NCI-H446 (cell line): Measurements from ENCODE around the gene PNKD.

Source experiments
- DNase-seq, 2 experiments: peaks; one replicate each; lab custom pipeline; 2025; lab: John Stamatoyannopoulos, UW

Gene PNKD

DNA sequence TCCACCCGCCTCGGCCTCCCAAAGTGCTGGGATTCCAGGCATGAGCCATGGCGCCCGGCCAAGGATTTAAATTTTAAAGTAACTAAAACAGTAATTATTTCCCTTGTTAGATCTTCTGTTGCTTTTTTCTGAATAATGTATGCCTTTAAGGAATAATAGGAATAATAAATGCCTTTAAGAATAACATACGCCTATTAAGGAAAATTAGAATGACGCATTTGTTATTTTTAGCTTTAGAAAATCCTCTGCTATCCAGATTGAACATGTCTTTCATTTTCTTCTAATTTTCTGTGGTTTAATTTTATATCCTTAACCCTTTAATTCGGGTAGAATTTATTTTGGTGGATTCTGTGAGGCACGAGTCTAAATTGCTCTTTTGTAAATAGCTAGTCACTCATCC lies 45.1 kb downstream of the PNKD start:
- DNase-seq, result no peak

DNA sequence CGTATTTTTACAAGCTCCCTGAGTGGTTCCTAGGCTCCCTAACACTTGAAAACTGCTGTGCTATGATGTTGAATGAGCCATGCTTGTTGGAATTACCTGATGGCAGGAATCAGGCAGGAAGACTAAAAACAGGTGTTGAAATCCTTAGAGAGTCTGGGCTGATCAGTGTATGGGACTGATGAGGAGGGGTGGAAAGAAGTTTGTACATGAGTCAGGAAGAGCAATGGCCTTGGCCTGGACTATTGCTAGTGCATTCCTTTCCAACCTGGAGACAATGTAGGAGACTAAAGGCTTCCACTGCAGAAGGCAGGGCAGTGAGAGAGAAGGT lies 46.9 kb downstream of the PNKD start:
- DNase-seq, result no peak

DNA sequence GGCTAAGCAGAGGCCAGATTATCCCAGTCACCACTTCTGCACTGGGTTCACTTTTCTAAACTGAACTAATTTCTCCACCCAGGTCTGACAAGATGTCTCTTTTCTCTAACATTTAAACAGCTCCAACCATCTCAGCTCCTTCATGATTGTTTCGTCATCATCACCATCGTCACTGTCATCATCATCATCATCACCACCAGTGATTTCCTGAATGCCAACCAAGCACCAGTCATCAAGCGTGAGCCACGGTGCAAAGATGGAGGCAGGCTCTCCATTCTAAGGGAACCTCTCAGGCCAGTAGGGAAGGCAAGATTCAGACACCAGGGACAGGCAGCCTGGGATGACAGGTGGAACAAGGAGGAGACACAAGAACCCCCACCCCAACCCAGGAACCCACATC lies 47.5 kb downstream of the PNKD start:
- no peak for DNase-seq

DNA sequence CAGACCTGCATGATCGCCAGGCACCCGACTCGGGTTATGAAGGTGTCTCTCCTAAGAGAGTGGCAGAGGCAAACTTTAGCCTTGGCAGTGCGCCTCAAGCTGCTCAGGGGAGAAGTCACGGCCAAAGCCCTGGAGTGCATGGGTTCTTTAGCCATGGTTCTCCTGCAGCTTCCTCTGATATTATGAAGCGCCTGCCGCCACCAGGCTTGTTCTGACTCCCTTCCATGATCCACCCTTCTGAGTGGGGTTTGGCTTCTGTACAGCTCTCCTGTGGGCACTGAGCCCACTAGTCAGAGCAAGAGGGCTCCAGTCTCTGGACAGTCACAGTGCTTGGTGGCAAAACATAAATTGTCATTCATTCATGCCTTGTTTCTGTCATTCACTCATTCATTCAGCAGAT lies 47.9 kb downstream of the PNKD start:
- no peak for DNase-seq

DNA sequence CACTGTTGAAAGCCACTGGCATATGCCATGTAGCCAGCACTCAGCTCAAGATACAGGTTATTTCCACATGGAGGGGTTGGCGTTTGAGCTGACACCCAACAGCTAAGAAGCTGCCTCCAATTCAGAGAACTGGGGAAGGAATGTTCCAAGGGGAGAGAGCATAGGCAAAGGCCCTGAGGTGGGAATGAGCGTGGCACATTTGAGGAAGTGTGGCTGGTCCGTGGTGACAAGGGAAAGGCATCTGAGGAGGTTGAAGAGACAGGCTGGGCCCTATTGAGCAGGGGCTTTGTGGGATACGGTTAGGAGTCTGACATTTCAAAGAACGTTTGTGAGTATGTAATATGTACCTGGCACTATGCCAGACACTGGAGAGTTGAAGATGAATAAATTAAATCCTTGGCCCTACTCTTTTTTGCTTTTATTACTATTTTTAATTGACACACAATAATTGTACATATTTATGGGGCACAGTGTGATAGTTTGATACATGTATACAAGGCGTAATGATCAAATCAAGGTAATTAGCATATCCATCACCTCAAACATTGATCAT lies 49.6 kb downstream of the PNKD start:
- no peak for DNase-seq

DNA sequence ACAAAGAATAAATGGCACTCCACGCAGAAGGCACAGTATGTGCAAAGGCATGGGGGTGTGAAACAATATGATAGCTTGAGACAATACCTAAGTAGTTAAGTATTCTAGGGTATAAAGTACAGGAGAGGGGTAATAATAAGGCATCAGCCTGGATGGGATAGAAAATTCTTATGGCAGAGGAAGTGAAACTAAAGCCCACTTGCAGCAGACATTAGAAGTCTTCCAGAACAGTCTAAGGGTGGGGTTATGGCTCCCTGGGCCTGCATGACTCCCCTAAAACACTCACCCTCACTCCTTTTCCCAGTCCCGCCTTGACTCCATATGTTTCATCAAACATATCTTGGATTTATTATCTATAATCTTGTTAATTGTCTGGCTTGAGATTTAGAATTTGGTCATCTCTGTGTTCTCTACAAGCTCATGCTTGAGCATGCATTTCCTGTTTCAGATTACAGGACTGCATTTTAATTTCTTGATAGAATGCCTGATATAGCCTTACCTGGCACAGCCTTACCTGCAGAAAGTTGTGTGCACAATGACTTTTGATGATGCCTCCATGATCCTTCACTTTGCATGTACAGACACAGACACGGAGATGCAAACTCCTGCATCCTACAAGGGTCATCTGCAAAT lies 50.5 kb downstream of the PNKD start:
- no peak for DNase-seq

DNA sequence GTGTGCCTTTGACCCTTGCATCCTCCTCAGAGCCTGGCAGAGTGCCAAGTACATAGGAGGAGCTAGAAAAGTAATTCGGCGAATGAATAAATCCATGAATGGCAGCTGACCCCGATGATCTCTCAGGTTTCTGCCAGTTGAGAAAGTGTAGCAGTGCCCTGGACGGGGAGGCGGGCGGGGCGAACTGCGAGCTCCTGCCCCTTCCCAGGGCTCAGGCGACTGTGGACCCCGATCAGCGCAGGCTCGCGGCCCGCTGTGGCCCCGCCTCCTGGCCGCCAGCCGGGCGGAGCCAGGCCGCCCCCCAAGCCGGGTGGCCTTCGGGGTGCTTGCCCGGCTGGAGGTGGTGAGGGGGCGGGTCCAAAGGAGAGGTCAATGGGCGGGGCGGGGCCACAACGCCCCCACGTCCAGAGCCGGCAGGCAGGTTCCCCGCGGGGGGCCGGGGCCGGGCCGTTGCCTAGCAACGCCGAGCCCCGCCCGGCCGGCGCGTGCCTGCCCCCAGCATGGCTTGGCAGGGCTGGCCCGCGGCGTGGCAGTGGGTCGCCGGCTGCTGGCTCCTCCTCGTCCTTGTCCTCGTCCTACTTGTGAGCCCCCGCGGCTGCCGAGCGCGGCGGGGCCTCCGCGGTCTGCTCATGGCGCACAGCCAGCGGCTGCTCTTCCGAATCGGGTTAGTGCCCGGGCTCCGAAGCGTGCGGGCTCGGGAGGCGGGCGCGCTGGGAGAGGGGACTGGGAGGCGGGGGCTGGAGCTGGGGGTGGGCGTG lies 52.6 kb downstream of the PNKD start:
- DNase-seq, result peak; percentile 31 to 80

DNA sequence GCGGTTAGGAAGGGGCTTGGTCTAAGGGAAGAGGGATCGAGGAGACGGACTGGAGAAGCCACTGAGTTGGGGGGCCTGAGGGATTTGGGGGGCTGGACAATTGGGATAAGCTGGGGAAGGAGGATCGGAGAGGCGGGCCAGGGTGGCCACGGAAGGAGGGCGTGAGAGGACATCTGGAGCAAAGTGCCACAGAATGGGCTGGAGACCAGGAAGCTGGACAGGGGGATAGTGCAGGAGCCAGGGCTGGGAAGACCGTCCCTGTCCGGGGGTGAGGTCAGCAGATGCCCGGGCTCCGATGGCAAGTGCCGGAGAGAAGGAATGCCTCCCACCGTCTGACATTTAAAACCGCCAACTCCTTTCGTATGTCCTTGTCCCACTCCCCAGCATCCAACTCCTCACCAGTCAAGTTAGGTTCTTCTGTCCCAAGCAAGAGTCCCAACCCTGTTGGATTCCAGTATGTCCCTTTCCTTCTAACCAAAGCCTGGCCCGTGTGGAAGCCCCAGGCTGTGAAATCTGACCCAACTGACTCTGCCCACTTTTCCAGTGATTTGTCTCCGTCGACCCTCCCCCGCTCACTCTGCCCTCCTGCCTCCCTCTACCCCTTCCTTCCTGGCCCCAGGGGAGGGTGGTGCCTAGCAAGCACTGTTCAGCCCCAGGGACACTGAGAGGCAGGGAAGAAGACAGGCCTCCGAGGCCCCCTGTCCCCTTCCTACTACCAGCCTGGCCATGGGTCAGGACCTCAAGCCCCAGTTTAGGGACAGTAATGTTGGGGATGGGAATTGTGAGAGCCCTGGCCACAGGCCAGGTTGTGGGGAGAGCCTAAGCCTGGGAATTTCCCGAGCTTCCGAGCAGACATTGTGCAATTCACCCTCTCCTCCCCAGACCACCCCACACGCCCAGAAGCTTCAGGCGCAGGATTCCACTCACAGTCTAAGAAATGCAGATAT lies 53.5 kb downstream of the PNKD start:
- no peak for DNase-seq

DNA sequence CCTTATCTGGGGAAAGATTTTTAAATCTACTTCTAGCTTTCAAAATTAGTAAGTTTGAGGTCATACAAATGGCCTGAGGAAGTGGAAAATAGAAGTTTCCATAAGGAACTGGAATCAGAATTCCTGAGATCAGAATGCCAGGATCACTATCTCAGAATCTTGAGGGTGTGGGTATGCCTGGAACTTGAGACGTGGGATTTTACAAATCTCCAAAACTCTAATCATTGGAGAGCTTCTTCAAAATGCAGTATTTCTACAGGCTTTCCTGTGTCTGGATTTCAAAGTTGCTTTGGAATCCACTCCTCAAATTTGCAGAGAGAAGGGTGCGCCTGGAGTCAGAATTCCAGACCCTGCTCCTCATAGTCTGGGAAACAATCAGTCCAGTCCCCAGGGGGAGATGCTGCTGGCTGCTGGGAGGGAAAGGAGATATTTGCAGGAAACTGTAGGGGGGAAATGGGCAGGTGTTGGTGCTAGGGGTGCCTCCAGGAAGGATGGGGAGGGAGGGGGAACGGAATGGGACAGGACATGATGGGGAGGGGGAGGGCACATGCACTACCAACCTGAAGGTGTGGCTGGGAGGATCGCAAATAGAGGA lies 55.3 kb downstream of the PNKD start:
- DNase-seq, result no peak

DNA sequence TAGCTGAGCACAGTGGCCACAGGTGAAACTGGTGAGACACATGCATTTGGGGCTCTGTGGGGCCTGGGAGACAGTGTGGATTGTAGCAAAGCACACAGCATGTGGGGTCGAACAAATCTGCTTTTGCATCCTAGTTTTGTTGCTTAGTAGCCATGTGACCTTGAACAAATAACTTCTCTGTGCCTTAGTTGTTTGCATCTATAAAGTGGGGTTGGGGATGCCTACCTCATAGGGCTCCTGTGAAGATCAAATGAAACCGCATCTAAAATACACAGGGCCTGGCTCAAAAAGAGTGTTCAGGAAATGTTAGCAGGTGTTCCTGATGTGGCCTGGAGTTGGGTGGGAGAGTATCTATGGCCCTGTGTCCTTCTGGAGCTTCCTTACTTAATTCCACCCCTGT lies 56.0 kb downstream of the PNKD start:
- DNase-seq, result no peak

DNA sequence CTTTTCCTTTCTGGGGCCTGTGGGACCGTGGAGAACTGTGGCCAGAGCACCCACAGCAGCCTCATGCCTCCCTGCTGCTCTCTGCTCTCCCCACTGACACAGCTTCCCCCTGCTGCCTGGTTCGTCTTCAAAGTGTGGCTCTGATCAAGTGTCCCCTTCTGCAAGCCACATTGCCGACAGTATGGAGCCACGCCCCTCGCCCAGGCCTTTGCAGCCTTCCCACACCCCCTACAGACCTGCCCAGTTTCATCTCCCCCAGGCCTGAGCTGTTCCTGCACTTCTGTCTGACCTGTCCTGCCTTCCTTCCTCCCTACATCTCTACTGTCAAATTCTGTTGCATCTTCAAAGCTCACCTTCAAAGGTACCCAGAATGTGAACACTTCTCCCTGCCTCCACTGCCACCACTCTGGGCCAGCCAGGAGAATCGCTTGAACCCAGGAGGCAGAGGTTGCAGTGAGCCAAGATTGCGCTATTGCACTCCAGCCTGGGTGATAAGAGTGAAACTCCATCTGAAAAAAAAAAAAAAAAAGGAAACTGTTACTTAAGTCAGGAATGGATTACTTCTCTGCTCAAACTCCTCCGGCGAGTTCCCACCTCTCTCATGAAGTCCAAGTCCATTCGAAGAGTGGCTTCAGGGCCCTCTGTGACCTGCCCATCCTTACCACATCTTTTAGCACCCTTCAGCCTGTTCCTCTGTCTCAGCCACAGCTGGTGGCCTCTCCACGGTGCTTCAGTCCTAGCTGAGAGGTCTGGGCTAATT lies 57.3 kb downstream of the PNKD start:
- no peak for DNase-seq

DNA sequence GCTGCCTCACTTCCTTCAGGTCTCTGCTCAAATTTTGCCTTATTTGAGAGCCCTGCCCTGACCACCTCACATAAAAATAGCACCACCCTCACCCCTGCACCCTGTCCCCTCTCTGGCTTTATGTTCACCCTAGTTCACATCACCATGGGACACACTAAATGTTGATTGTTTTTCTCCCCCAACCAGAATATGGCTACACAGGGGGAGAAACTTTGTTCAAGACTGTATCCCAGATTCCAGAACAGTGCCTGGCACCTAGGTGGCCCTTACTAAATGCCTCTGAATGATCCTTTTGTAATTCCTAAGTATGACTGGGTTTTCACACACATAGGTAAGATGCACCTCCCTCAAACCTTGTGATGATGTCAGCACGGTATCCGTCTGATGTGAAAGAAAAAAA lies 58.0 kb downstream of the PNKD start:
- DNase-seq, result no peak

DNA sequence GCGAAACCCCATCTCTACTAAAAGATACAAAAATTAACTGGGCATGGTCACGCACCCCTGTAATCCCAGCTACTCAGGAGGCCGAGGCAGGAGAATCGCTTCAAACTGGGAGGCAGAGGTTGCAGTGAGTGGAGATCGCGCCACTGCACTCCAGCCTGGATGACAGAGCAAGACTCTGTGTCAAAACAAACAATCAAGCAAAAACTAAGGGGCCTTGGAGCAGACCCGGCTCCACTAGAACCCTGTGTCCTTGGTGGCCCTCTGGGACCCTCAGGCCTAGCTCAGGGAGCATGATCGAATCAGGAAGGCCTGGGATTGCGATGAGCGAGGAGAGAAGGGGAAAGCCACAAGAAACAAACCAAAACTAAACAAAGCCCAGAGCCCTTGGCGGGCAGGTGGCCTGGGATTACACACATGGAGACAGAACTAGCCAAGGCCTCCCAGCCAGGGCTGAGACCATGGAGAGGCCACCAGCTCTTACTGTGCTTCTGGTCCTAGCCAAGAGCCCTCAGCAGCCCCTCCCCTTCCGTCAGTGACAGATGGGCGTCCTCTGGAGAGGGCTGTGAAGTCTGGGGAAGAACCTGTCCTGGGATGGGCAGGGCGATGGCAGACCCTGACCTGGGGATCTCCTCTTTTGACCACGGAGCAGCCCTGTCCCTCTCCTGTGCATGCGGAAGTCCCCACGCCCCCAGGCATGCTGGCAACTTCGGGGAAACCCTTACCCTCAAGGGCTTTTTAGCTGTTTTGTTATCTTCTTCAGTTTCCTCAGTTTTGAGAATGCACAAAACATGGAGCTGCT lies 58.9 kb downstream of the PNKD start:
- no peak for DNase-seq

DNA sequence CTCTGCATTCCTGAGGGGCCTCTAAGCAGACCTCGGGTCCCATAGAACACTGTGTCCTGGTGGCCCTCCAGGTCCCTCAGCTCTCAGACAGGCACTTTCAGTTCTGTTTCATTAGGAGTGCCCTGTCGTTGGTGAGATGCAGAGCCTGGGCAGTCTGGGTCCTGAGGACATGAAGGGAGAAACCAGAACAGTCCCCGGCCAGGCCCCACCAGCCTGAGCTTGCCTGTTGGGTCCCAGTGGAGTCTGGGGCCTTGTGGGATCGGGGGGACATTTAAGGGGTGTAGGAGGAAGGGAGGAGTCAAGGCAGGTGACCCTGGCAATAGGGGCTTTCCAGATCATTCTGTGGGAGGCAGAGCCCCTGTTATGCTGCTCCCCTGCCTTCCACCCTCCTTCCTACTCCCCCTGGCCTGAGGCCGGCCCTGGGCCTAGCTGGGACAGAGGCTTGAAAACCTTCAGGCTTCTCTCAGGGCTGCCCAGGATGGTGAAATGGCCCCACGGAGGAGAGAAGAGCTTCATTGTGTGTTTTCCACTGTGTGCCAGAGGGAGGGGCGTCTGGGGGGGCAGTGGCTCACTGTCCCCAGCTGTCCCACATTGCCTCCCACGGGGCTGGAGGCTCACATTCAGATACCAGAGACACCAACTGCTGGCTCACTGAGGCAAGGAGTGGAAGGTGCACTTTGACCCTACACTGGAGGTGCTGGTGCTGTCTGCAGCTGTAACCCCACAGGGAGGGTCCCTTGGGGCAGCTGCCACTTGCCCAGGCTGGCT lies 59.7 kb downstream of the PNKD start:
- DNase-seq, result no peak

DNA sequence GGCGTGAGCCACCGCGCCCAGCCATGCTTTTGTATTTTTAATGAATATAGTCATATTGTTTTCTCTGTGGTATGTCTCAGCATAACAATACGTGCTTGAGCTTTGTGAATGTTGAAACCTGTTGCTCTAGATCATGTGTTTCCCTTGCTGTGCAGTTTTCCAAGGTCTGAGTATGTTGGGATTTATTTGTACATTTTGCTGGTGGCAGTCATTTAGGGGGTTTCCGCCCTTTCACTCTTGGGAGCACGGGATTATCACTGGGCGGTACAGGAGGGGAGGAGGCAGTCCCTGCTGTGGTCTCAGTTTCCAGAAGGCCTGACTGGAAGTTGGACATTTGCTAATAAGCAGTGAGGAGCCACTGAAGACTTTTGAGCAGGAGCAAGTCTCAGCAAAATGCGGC lies 61.4 kb downstream of the PNKD start:
- DNase-seq, result no peak

DNA sequence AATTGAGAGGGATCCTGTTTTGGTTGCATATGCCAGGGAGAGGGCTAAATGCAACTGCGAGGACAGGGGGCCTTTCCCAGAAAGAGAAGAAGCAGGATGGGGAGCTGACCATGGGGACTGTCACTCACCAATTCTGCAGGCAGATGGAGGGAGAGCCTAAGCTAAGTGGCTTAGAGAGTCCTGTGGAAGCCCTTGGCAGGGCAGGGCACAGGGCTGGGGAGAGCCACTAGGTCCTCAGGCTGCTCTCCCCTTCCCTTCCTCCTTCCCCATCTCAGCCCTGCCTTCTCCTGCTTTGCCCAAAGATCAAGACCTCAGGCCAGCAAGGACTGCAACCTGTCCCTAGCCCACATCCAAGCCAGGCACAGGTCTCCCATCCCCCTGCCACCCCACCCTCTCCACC lies 62.0 kb downstream of the PNKD start:
- no peak for DNase-seq

DNA sequence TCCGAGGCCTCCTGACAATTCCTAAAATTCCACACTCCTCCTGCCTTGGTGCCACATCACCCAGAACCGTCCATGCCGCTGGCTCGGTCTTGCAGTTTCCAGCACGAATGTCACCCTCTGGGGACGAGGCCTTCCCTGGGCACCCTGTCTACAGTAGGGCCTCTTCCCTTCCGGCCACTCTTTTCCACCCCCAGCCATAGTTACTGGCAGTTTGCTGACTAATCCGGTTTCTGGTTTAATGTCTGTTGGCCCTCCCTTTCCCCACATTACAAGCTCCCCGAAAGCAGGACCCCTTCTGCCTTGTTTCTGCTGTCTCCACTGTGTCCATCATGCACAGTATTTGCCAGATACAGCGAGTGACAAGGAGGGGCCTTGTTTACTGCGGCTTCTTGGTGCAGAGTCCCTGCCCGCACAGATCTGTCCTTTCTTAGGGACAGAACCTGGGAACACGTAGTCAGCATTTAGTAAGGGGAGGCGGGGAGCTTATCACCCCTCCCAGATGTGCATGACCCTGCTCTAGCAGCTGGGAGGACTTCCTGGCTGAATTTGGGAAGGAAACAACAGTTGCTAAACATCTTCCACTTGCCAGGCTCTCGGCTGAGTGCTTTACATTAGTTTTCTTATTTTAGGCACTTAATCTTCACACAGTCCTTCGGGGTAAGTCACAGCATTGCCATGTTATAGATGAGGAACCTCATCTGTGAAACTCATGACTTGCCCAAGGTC lies 62.8 kb downstream of the PNKD start:
- DNase-seq, result no peak

DNA sequence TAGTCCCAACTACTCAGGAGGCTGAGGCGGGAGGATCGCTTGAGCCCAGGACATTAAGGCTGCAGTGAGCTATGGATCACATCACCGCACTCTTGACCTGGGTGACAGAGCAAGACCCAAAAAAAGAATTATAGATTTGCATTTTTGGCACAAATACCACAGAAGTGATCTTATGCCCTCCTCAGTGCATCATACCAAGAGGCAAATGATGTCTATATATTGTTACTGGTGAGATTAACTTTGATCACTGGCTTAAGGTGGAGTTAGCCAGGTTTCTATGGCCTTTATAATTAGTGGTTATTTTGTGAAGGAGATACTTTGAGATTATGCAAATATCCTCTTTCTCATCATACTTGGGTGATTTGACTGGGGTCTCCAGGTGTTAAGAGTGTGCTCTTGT lies 64.2 kb downstream of the PNKD start:
- DNase-seq, result no peak

DNA sequence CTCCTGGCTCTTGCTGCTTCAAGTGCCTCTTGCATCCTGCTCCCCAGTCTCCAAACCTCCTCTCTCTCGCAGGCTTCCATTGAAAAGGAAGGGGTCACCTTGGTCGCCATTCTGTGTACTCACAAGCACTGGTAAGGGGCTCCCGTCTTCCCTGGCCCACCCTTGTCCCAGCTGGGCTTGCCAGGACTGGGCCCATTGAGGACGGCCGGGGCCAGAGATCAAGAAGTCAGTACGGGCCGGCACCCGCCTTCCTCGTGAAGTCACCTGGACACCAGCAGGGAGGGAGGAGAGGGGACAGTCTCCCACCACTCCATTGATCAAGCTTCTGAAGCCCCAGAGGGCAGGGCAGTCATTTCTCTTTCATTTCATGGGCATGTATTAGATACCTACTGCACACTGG lies 70.3 kb downstream of the PNKD start:
- no peak for DNase-seq
